PC-9 (cell line): ENCODE results near the gene KCNF1.

Experiments
- EZH2 ChIP-seq: fragments of 200-600 bp; sonication (generic); IDR thresholded peaks from 2 replicates; pipeline ENCODE4 v1.8.0; 2017; ENCODE audit warnings: antibody characterized with exemption, low read depth
- TF ChIP-seq, protein P1 (sequence below): fragments of 200-600 bp; sonication (generic); conservative IDR thresholded peaks from 2 replicates; pipeline ENCODE4 v1.6.1; 2017; ENCODE audit warnings: mixed run types, antibody characterized with exemption, mild to moderate bottlenecking, moderate library complexity

DNA sequence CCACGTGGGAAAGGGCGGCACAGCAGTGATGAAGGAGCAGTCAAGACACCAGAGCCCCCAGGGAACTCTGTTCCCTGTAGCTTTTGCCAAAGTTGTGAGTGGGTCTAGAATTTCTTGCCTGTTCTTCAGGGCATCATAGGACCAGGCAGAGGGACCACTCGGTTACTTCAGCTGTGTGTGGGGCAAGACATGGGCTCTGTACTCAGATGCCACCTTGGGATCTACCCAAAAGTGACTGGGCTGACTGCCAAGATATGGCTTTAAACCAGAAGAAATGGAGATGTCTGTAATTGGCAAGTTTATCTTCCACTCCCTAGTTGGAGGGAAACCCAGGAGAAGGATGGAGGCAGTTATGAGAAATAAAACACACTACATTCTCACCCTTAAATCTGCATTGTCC, 29.6 kb downstream of the KCNF1 start:
- TF ChIP-seq, protein P1, sequence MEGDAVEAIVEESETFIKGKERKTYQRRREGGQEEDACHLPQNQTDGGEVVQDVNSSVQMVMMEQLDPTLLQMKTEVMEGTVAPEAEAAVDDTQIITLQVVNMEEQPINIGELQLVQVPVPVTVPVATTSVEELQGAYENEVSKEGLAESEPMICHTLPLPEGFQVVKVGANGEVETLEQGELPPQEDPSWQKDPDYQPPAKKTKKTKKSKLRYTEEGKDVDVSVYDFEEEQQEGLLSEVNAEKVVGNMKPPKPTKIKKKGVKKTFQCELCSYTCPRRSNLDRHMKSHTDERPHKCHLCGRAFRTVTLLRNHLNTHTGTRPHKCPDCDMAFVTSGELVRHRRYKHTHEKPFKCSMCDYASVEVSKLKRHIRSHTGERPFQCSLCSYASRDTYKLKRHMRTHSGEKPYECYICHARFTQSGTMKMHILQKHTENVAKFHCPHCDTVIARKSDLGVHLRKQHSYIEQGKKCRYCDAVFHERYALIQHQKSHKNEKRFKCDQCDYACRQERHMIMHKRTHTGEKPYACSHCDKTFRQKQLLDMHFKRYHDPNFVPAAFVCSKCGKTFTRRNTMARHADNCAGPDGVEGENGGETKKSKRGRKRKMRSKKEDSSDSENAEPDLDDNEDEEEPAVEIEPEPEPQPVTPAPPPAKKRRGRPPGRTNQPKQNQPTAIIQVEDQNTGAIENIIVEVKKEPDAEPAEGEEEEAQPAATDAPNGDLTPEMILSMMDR: no peak
- no peak for TF ChIP-seq EZH2
